CD4-positive, alpha-beta T cell (primary cell): Measurements from ENCODE around the gene TREH. TPM values are rescaled to one million over a fixed set of nuclear protein-coding genes. Genes with fewer than 3 reads are reported as not detected.
A peak's percentile ranks its signal among the peaks of the same experiment; 100 is the strongest.

ENCODE experiments used
- ATAC-seq: fragments of 200-7000 bp; cut with Tn5 transposase; one replicate; pipeline ENCODE4 v1.10.0; 2022; ENCODE audit warnings: mild to moderate bottlenecking; ENCODE audit not compliant: poor library complexity
- CTCF ChIA-PET: fragments of 350-600 bp; sonication (Branson Sonifier 250); formaldehyde crosslinking; loops from one replicate; lab custom pipeline; 2021; ENCODE audit warnings: antibody characterized with exemption, inconsistent platforms; lab: Charles Lee
- POLR2A ChIA-PET: fragments of 350-600 bp; sonication (Branson Sonifier 250); formaldehyde crosslinking; loops from one replicate; lab custom pipeline; 2021; ENCODE audit warnings: antibody characterized with exemption, inconsistent platforms; lab: Charles Lee
- DNase-seq, 14 experiments: peaks; one replicate each; pipeline ENCODE4 v3.0.0-alpha.2; 2013 to 2020; ENCODE audit warnings: mixed read lengths in 2 of 14
- H3K27ac ChIP-seq, 2 donors: one replicate each; pipeline versions ENCODE4 v1.5.1 to v1.7.0; 2013; ENCODE audit warnings: low read length in 2 of 2, low read depth in 1 of 2, mild to moderate bottlenecking in 1 of 2
- H3K27me3 ChIP-seq, 2 experiments: 1 replicate in 1 of 2; 2 replicates in 1 of 2; pipeline versions ENCODE4 v1.6.1 to v1.7.0; 2013; ENCODE audit warnings: low read length in 2 of 2, control low read depth in 1 of 2, mild to moderate bottlenecking in 1 of 2, moderate library complexity in 1 of 2; ENCODE audit not compliant: insufficient read depth in 2 of 2, control insufficient read depth in 1 of 2
- H3K36me3 ChIP-seq: one replicate; pipeline ENCODE4 v1.6.1; 2013; ENCODE audit warnings: low read length, control low read depth; ENCODE audit not compliant: insufficient read depth
- H3K4me1 ChIP-seq: one replicate; pipeline ENCODE4 v1.6.1; 2013; ENCODE audit warnings: low read length, control low read depth; ENCODE audit not compliant: insufficient read depth
- H3K4me3 ChIP-seq: one replicate; pipeline ENCODE4 v1.5.1; 2013; ENCODE audit warnings: mild to moderate bottlenecking, low read length, moderate library complexity
- H3K9me3 ChIP-seq, 2 experiments: 1 replicate in 1 of 2; 2 replicates in 1 of 2; pipeline versions ENCODE4 v1.6.1 to v1.7.0; 2013; ENCODE audit warnings: low read length in 2 of 2, mild to moderate bottlenecking in 2 of 2, control low read depth in 1 of 2, moderate library complexity in 1 of 2; ENCODE audit not compliant: control insufficient read depth in 1 of 2, insufficient read depth in 1 of 2
- H3K27ac Mint-ChIP-seq: one replicate; pipeline ENCODE4 v1.8.0; 2020; ENCODE audit warnings: mixed read lengths
- H3K27me3 Mint-ChIP-seq: one replicate; pipeline ENCODE4 v1.8.0; 2021; ENCODE audit warnings: mixed read lengths
- H3K36me3 Mint-ChIP-seq: one replicate; pipeline ENCODE4 v1.8.0; 2021; ENCODE audit warnings: low read depth, mixed read lengths
- H3K4me1 Mint-ChIP-seq: one replicate; pipeline ENCODE4 v1.8.0; 2021; ENCODE audit warnings: low read depth, mixed read lengths
- H3K4me3 Mint-ChIP-seq: one replicate; pipeline ENCODE4 v1.8.0; 2020; ENCODE audit warnings: mild to moderate bottlenecking, mixed read lengths
- H3K9me3 Mint-ChIP-seq: one replicate; pipeline ENCODE4 v1.8.0; 2020; ENCODE audit warnings: mixed read lengths
- CTCF ChIP-seq: fragments of 200-600 bp; IDR thresholded peaks from one replicate; pipeline ENCODE4 v1.8.0; 2022; ENCODE audit warnings: antibody characterized with exemption, mild to moderate bottlenecking
- intact Hi-C, 2 experiments: fragments of 100-400 bp; cut with DNase I in 1 of 2; cut with micrococcal nuclease in 1 of 2; formaldehyde crosslinking; loops; one replicate each; pipeline versions ENCODE4 v1.15.1 to v1.9.0; 2023 to 2025; cut with DNase I, micrococcal nuclease
- total RNA-seq, 174 experiments: library from RNA in 2 of 174; stranded (reverse) in 2 of 174; gene quantifications; one replicate each; pipeline ENCODE4 v1.2.3 and lab custom pipeline; 2021 to 2026

TREH gene
- total RNA-seq, 2 experiments from 2014 or later = not detected

DNA sequence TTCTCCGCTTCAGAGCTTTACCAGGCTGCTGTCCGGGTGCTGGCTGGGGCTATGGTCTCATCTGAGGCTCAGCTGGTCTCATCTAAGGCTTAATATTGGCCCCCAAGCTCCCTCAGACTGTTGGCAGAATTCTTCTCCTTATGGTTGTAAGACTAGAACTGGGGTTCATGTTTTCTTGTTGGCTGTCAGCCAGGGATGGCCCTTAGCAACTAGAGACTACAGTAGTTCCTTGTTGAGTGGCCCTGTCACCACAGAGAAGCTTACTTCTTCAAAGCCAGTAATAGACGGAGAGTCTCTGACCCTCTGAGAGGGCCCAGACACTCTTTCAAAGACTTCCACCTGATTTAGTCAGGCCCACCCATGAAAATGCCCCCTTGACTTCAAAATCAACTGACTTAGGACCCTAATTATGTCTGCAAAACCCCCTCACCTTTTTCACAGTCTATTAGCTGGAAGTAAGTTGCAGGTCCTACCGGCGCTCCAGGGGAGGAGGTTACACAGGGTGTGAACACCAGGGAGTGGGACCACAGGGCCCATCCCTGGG lies 24.2 kb upstream of the TREH start:
- ChIA-PET CTCF (interaction anchor here (0.6 kb wide), 1 partner anchor 18 kb away, joined by 3 read pairs; no protein-coding TSS in a partner anchor), POLR2A (interaction anchor here (0.6 to 1.1 kb wide), 2 partner anchors 10 to 243 kb away, joined by 3 to 4 read pairs; no protein-coding TSS in a partner anchor)
- Histone ChIP-seq H3K4me1 (peaks cover 58% of the 10 kb centered on the region), H3K9me3 (peaks cover 0 to 7% of the 10 kb centered on the region in 2 experiments), H3K4me3 (no peak overlapping the region), H3K36me3 (no peaks in the 10 kb centered on the region), H3K27ac (peak overlapping the region in 1 of 2 donors; percentile 41), H3K27me3 (no peaks in the 10 kb centered on the region)
- Mint-ChIP-seq H3K4me3 (peak overlapping the region; percentile 30), H3K4me1 (peaks cover 53% of the 10 kb centered on the region), H3K36me3 (no peaks in the 10 kb centered on the region), H3K27me3 (no peaks in the 10 kb centered on the region), H3K27ac (peak overlapping the region; percentile 92), H3K9me3 (peaks cover 3% of the 10 kb centered on the region)
- intact Hi-C loops = no loop called here
- peak in 1 of 14 experiments; percentile 51 for DNase-seq
- ATAC-seq = no peak
- no peak for TF ChIP-seq CTCF

DNA sequence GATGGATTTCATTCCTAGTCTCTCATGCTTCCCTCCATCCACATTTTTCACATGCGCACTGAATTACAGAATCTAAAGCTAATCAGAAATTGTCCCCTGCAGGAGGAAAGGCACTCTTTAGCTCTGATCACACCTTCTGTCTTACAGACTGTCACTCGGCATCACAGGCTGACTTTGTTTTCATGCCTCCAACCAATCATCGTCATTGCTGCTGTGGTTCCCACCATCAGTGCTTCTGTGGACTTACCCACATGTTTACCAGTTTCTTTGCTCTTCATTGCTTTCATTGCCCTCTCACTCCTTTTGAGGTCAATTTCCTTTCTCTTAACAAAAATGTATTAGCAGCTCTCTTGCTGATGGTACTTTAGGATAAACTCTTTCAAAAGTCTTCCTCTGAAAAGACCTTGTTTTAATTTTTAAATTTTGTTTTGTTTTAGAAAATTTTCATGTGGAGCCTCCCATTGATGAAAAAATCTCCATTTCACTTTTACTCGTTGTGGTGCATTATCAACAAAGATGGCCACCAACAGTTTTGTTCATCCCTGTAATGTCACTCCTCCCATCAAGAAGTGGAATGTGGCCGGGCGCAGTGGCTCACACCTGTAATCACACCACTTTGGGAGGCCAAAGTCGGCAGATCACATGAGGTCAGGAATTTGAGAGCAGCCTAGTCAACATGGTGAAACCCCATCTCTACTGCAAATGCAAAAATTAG lies 20.2 kb upstream of the TREH start:
- Mint-ChIP-seq H3K36me3 (no peaks in the 10 kb centered on the region), H3K4me3 (peak overlapping the region; percentile 68), H3K4me1 (peaks cover 56% of the 10 kb centered on the region), H3K9me3 (peaks cover 3% of the 10 kb centered on the region), H3K27ac (peak overlapping the region; percentile 97), H3K27me3 (no peaks in the 10 kb centered on the region)
- no peaks in the 10 kb centered on the region for H3K36me3 ChIP-seq
- intact Hi-C loops = loop anchor here in 1 of 2 experiments (5.0 to 10.0 kb wide), 2 partner anchors 178 to 255 kb away; partner anchors contain the start of gene UPK2
- CTCF ChIA-PET = interaction anchor here (3.2 kb wide), 1 partner anchor 10 kb away, joined by 21 read pairs; no protein-coding TSS in a partner anchor
- POLR2A ChIA-PET = interaction anchor here (0.6 to 3.5 kb wide), 17 partner anchors 10 to 838 kb away, joined by 3 to 50 read pairs (median 3); partner anchors contain the start of genes ARCN1, BCL9L, DDX6 and KMT2A
- peak; percentile 48 to 95 (median 60) for DNase-seq
- peaks cover 71% of the 10 kb centered on the region for H3K4me1 ChIP-seq
- H3K4me3 ChIP-seq = no peak overlapping the region
- ATAC-seq = peak; percentile 97
- H3K9me3 ChIP-seq = peaks cover 0 to 7% of the 10 kb centered on the region in 2 experiments
- TF ChIP-seq CTCF = no peak
- peak overlapping the region; percentile 48 to 65 for H3K27ac ChIP-seq
- H3K27me3 ChIP-seq = no peaks in the 10 kb centered on the region

DNA sequence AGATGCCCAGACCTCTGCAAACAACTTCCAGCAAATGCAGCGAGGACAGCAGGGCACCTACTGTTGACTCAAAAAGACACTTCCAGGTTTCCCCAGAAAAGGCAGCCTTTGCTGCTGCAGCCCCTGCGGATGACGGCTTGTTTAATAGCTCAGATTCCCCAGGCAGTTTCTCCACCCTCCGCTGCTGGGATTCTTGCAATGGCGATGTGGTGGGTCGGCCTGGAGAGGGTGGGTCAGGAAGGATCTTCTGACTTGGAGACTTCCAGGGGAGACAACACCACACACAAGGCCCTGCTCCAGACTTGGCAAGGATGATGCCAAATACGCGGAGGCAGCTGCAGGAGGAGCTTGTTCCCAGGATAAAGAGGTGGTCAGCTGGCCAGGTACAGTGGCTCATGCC lies 17.9 kb upstream of the TREH start:
- no peak for DNase-seq
- Histone ChIP-seq H3K9me3 (peaks cover 0 to 13% of the 10 kb centered on the region in 2 experiments), H3K27me3 (no peaks in the 10 kb centered on the region), H3K36me3 (no peaks in the 10 kb centered on the region), H3K4me1 (peaks cover 79% of the 10 kb centered on the region), H3K27ac (peak overlapping the region in 1 of 2 donors; percentile 16), H3K4me3 (no peak overlapping the region)
- Mint-ChIP-seq H3K27me3 (no peaks in the 10 kb centered on the region), H3K9me3 (peaks cover 3% of the 10 kb centered on the region), H3K36me3 (no peaks in the 10 kb centered on the region), H3K27ac (peak overlapping the region; percentile 97), H3K4me1 (peaks cover 63% of the 10 kb centered on the region), H3K4me3 (no peak overlapping the region)
- ATAC-seq = no peak
- no peak for TF ChIP-seq CTCF
- ChIA-PET CTCF (no interaction called here), POLR2A (interaction anchor here (0.9 to 5.9 kb wide), 3 partner anchors 8 to 229 kb away, joined by 3 to 55 read pairs (median 4); partner anchors contain the start of gene BCL9L)
- intact Hi-C loops = loop anchor here in 1 of 2 experiments (5.0 to 10.0 kb wide), 2 partner anchors 180 to 257 kb away; partner anchors contain the start of gene UPK2
